Testis (tissue), 3 donors: ENCODE measurements around the gene LYVE1. TPM values are rescaled to one million over a fixed set of nuclear protein-coding genes. Genes with fewer than 3 reads are reported as not detected.

ENCODE experiments used
- DNase-seq: peaks from one replicate; pipeline ENCODE4 v3.0.0-alpha.2; 2019
- H3K27ac ChIP-seq, 2 donors: fragments of 200-600 bp; sonication (generic); one replicate each; pipeline ENCODE4 v1.5.1; 2019
- H3K27me3 ChIP-seq: fragments of 200-600 bp; sonication (generic); one replicate; pipeline ENCODE4 v1.5.1; 2019
- H3K36me3 ChIP-seq: fragments of 200-600 bp; sonication (generic); one replicate; pipeline ENCODE4 v1.5.1; 2017; ENCODE audit warnings: low read depth; ENCODE audit errors: missing control alignments
- H3K4me1 ChIP-seq: fragments of 200-600 bp; sonication (generic); one replicate; pipeline ENCODE4 v1.5.1; 2019
- H3K4me3 ChIP-seq, 2 donors: fragments of 200-600 bp; sonication (generic); one replicate each; pipeline ENCODE4 v1.5.1; 2017 to 2019
- H3K9me3 ChIP-seq: fragments of 200-600 bp; sonication (generic); one replicate; pipeline ENCODE4 v1.5.1; 2017
- POLR2A ChIP-seq: fragments of 450-650 bp; IDR thresholded peaks from one replicate; pipeline ENCODE4 v1.6.1; 2017; ENCODE audit warnings: antibody characterized with exemption, mild to moderate bottlenecking, moderate library complexity
- WGBS, 2 donors: methylation state at CpG; one replicate each; pipeline ENCODE4 v1.1.5; 2018; 5-methylcytosine and 5-hydroxymethylcytosine counted together
- intact Hi-C: fragments of 100-400 bp; cut with DNase I; formaldehyde crosslinking; loops from one replicate; pipeline ENCODE4 v1.15.1; 2023; ENCODE audit warnings: low total_unique reads
- polyA plus RNA-seq: library from polyadenylated mRNA; stranded (reverse); fragments of 350-450 nt; fragmentation: Illumina TruSeq; extraction: RNeasy Lipid Tissue Mini Kit (QIAGEN cat#74804); gene quantifications from one replicate; pipeline ENCODE4 v1.2.3, GENCODE V29; 2014; ENCODE audit warnings: low read depth, low replicate concordance; ENCODE audit not compliant: insufficient read depth
- total RNA-seq, 2 donors: library from RNA; depleted of rRNA; stranded (reverse); fragments of >200 nt; gene quantifications; one replicate each; pipeline ENCODE4 v1.2.3, GENCODE V29; 2016
- TF ChIP-seq, protein P1 (sequence below), 3 experiments: fragments of 450-650 bp in 2 of 3; fragments of 200-600 bp in 1 of 3; sonication (generic) in 1 of 3; IDR thresholded peaks; one replicate each; pipeline ENCODE4 v1.5.1; 2016 to 2019; ENCODE audit warnings: antibody characterized with exemption in 3 of 3, mild to moderate bottlenecking in 2 of 3, moderate library complexity in 1 of 3

Gene LYVE1
- total and polyA plus RNA-seq, 3 donors from 2014 or later: 4.6 to 24.1 (median 7.5) TPM

DNA sequence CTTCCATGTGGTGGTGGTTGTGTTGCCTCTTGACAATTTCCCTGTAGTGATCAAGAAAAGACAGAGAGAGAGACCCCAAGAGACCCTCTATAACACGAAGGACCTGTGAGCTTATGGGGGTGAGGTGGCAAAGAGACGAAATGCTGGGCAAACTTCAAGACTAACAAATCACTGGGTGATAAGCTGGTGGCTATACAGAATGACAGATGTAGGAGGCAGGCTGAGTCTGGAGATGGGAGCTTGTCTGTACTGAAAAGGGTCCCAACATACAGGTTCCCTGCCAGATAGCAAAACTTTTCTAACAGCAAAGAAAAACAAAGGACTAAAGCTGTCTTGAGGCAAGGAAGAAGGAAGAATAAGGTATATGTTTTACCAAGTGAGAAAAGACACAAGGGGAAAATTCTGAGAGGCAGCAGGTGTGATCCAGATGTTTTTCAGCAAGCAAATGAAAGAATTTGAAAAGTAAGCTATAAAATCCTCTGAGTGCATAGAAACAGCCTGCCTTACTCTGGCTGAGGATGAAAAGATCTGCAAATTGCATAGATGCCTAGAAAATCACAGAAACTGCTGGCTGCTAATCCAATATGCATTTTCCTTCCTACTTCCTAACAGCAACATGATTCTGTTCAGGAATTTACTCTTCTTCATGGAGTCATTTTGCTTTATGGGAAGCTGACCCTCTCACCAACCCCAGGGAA, 21.9 kb upstream of the LYVE1 start:
- Histone ChIP-seq H3K27me3 (no peaks in the 10 kb centered on the region), H3K4me1 (peaks cover 13% of the 10 kb centered on the region), H3K36me3 (no peaks in the 10 kb centered on the region), H3K4me3 (no peak overlapping the region), H3K9me3 (no peaks in the 10 kb centered on the region), H3K27ac (no peak overlapping the region)
- TF ChIP-seq, protein P1, sequence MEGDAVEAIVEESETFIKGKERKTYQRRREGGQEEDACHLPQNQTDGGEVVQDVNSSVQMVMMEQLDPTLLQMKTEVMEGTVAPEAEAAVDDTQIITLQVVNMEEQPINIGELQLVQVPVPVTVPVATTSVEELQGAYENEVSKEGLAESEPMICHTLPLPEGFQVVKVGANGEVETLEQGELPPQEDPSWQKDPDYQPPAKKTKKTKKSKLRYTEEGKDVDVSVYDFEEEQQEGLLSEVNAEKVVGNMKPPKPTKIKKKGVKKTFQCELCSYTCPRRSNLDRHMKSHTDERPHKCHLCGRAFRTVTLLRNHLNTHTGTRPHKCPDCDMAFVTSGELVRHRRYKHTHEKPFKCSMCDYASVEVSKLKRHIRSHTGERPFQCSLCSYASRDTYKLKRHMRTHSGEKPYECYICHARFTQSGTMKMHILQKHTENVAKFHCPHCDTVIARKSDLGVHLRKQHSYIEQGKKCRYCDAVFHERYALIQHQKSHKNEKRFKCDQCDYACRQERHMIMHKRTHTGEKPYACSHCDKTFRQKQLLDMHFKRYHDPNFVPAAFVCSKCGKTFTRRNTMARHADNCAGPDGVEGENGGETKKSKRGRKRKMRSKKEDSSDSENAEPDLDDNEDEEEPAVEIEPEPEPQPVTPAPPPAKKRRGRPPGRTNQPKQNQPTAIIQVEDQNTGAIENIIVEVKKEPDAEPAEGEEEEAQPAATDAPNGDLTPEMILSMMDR (IDR thresholded peaks at IDR 0.05): no peak
- no peak for TF ChIP-seq POLR2A
- DNase-seq: no peak
- intact Hi-C loops: no loop called here
- 63 to 73% methylated on average over 2 of the region's 2 CpGs for WGBS, 2 donors

DNA sequence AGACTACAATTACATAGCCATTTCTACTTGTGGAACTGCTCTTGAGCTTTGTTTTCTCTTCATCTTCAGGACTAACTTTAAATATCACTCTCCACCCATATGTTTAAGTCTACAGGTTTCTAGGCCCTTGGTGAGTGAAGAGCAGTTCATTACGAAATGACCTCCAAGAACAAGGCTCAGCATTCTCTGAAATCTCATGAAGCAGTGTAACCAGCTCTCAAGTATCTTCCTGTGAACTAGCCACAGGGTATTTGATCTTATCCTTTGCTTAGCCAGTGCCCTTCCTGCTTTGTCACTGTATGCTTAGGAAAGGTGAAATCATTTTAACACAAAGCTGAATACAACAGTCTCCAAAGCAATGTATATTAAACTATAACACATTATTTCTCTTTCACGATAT, 20.4 kb upstream of the LYVE1 start:
- H3K36me3 ChIP-seq: no peaks in the 10 kb centered on the region
- H3K4me3 ChIP-seq: no peak overlapping the region
- H3K4me1 ChIP-seq: peaks cover 22% of the 10 kb centered on the region
- TF ChIP-seq, protein P1 (IDR thresholded peaks at IDR 0.05): no peak
- TF ChIP-seq POLR2A: no peak
- no peaks in the 10 kb centered on the region for H3K9me3 ChIP-seq
- WGBS, 2 donors: 84 to 94% methylated on average over 2 of the region's 2 CpGs
- no peaks in the 10 kb centered on the region for H3K27me3 ChIP-seq
- no peak for DNase-seq
- H3K27ac ChIP-seq: no peak overlapping the region
- intact Hi-C loops: no loop called here

DNA sequence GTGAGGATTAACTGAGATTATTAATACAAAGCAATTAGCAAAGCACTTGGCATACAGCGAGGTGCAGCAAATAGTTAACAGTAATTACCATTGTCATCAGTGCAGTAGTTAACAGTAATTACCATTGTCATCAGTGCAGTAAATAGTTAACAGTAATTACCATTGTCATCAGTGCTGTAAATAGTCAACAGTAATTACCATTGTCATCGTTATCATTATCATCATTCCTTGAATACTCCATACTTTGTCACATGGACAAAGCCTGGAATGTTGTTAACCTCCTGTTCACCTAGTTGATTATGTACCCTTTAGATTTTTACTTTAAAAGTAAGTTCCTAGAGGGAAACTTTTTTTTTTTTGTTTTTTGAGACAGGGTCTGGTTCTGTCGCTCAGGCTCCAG, 19.5 kb upstream of the LYVE1 start:
- WGBS, 2 donors: 87 to 88% methylated on average over 3 of the region's 3 CpGs
- H3K4me3 ChIP-seq: no peak overlapping the region
- TF ChIP-seq, protein P1 (IDR thresholded peaks at IDR 0.05): no peak
- no peak for TF ChIP-seq POLR2A
- DNase-seq: no peak
- no peaks in the 10 kb centered on the region for H3K27me3 ChIP-seq
- H3K9me3 ChIP-seq: no peaks in the 10 kb centered on the region
- H3K36me3 ChIP-seq: no peaks in the 10 kb centered on the region
- intact Hi-C loops: no loop called here
- H3K4me1 ChIP-seq: peaks cover 31% of the 10 kb centered on the region
- peak overlapping the region in 1 of 2 donors; percentile 13 for H3K27ac ChIP-seq

DNA sequence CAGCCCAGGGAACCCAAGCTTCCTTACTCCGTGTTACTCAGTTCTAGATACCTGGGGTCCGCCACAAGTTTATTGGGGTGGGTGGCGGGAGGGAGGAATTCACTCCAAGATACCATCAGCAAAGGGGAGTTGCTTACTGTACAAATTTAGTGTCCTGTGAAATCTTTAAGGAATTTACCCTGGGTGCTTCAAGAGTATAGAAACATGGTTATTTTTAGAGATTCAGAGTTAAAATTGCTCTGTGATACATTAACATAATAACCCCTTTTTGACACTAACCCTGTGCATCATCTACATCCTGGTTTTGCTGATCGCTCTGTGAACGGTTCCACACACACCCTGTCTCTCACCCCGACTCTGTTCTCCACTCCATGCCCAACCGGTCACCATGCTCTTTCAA, 18.9 kb upstream of the LYVE1 start:
- intact Hi-C loops: no loop called here
- 62 to 75% methylated on average over 7 of the region's 7 CpGs for WGBS, 2 donors
- Histone ChIP-seq H3K9me3 (no peaks in the 10 kb centered on the region), H3K27me3 (no peaks in the 10 kb centered on the region), H3K27ac (peak overlapping the region; percentile 44 to 76), H3K4me3 (no peak overlapping the region), H3K4me1 (peaks cover 31% of the 10 kb centered on the region), H3K36me3 (no peaks in the 10 kb centered on the region)
- TF ChIP-seq POLR2A: no peak
- TF ChIP-seq, protein P1 (IDR thresholded peaks at IDR 0.05): no peak
- no peak for DNase-seq

DNA sequence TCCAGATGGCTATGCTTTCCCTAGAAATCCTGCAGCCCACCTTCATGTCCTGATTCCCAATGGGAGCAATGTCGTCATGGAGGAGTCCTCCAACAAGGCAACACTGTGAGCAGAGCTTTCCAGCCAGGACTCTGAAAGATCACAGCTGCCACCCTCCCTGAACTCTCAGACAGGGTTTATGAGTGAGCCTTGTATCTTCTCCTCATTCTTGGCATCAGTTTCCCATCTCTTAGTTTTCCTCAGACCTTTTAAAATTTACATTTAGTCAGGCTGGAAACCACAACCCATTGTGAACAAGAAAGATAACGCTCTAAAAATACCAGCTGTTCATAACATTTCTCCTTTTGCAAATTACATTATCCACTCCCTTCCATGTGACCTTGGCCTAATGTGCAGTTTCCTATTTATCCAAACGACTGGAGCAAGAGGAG, 15.6 kb upstream of the LYVE1 start:
- DNase-seq: peak; percentile 43
- Histone ChIP-seq H3K36me3 (no peaks in the 10 kb centered on the region), H3K4me3 (no peak overlapping the region), H3K4me1 (peaks cover 31% of the 10 kb centered on the region), H3K27me3 (no peaks in the 10 kb centered on the region), H3K9me3 (no peaks in the 10 kb centered on the region), H3K27ac (peak overlapping the region; percentile 48 to 76)
- TF ChIP-seq POLR2A: no peak
- TF ChIP-seq, protein P1 (IDR thresholded peaks at IDR 0.05): no peak
- intact Hi-C loops: no loop called here
- WGBS, 2 donors: 15 to 21% methylated on average over 3 of the region's 3 CpGs
